GM19438 (cell line): Measurements from ENCODE around the gene KIF26B.

Source experiments
- ATAC-seq: cut with Tn5 transposase; IDR thresholded peaks from one replicate; pipeline ENCODE4 v1.9.1; 2021; ENCODE audit warnings: low read depth; ENCODE audit not compliant: unreplicated experiment

KIF26B gene

DNA sequence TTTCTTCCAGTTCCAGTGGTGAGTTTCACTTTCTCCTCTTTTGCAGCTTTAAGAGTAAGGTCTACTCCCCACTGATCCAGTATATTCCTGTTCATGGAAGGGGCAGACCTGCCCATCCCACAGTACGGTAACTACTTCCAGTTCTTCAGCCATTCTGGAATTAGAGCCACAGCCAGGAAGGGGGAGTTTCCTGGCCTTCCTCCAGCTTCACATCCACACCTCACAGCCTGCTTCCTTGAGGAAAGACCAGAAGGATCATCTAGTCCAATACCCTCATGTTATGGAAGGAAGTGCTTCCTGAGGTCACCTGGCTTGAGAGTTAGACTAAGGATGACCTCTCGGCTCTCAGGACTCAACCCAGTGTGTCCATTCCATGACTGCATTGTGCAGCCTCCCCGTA is 597.8 kb downstream of the KIF26B start:
- no peak for ATAC-seq

DNA sequence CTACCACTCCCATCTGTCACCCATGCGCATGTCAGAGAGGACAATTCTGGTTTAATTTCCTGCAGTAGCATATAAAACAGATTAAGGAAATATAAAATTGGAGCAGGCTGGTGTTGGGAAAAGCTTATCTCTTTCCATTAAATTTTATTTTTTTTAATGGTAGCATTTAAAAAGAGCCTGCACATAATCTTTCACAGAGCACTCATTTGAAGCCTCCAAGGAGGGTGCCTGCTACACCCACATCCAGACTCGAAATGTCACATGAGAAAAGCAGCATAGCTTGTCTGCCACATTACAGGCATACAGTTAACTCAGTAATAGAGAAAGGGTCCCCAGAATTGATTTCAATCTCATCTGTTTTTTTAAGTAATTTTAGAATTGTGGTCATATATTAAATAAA is 599.0 kb downstream of the KIF26B start:
- no peak for ATAC-seq

DNA sequence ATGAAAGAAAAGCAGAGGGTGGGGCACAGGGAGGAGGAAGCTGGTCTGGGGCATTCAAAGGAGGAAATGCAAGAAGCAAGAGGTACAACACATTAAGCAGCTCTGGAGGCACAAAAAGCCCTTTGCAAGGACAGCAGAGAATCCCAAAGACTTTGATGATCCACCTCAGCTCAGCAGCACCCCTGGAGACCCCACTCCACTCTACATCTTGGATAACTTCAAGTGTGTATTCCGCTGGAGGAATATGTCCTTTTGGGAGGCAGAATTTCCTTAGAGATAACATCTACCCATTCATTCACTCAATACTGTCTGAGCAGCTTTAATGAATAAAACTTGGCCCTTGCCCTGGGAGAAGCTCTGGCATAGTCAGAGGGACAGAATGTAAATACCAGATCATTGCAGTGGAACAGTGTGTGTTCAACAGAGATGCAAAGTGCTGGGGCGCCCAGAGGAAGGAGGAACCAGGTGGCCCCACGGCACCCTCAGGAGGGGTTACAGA is 599.7 kb downstream of the KIF26B start:
- ATAC-seq = no peak
